PC-9 (cell line): ENCODE data around the gene HEXIM1.

Experiments used
- EZH2 ChIP-seq: fragments of 200-600 bp; sonication (generic); IDR thresholded peaks from 2 replicates; pipeline ENCODE4 v1.8.0; 2017; ENCODE audit warnings: antibody characterized with exemption, low read depth
- TF ChIP-seq, protein P1 (sequence below): fragments of 200-600 bp; sonication (generic); conservative IDR thresholded peaks from 2 replicates; pipeline ENCODE4 v1.6.1; 2017; ENCODE audit warnings: mixed run types, antibody characterized with exemption, mild to moderate bottlenecking, moderate library complexity

- TF ChIP-seq, protein P1, sequence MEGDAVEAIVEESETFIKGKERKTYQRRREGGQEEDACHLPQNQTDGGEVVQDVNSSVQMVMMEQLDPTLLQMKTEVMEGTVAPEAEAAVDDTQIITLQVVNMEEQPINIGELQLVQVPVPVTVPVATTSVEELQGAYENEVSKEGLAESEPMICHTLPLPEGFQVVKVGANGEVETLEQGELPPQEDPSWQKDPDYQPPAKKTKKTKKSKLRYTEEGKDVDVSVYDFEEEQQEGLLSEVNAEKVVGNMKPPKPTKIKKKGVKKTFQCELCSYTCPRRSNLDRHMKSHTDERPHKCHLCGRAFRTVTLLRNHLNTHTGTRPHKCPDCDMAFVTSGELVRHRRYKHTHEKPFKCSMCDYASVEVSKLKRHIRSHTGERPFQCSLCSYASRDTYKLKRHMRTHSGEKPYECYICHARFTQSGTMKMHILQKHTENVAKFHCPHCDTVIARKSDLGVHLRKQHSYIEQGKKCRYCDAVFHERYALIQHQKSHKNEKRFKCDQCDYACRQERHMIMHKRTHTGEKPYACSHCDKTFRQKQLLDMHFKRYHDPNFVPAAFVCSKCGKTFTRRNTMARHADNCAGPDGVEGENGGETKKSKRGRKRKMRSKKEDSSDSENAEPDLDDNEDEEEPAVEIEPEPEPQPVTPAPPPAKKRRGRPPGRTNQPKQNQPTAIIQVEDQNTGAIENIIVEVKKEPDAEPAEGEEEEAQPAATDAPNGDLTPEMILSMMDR = no peak
- no peak for TF ChIP-seq EZH2
These were observed 22.7 kb downstream of the HEXIM1 start for GRCh38 chr17:45170931-45171337.
